Breast epithelium (tissue), 3 donors: ENCODE measurements around the gene BZW2.

Source experiments
- POLR2A ChIP-seq: fragments of 450-650 bp; IDR thresholded peaks from one replicate; pipeline ENCODE4 v1.6.1; 2016; ENCODE audit warnings: antibody characterized with exemption, mild to moderate bottlenecking, moderate library complexity
- TF ChIP-seq, protein P1 (sequence below), 3 donors: fragments of 450-650 bp; IDR thresholded peaks; one replicate each; pipeline ENCODE4 v1.5.1; 2016 to 2017; ENCODE audit warnings: antibody characterized with exemption in 3 of 3, mild to moderate bottlenecking in 3 of 3, moderate library complexity in 3 of 3

DNA sequence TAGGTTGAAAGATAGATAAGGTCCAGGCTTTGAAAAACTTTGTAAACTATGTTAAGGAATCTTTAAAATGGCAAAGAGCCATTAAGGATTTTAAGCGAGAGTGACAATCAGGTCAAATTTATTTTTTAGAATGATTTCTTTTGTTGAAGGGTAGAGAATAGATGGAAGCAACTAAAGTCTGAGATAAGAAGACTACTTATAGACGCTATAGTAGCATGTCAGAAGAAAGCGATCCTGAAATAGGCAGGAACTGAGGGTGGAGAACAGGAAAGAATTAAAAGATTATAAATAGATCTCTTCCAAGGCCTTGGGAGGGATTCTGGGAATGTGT lies 94.6 kb downstream of the BZW2 start:
- TF ChIP-seq, protein P1, sequence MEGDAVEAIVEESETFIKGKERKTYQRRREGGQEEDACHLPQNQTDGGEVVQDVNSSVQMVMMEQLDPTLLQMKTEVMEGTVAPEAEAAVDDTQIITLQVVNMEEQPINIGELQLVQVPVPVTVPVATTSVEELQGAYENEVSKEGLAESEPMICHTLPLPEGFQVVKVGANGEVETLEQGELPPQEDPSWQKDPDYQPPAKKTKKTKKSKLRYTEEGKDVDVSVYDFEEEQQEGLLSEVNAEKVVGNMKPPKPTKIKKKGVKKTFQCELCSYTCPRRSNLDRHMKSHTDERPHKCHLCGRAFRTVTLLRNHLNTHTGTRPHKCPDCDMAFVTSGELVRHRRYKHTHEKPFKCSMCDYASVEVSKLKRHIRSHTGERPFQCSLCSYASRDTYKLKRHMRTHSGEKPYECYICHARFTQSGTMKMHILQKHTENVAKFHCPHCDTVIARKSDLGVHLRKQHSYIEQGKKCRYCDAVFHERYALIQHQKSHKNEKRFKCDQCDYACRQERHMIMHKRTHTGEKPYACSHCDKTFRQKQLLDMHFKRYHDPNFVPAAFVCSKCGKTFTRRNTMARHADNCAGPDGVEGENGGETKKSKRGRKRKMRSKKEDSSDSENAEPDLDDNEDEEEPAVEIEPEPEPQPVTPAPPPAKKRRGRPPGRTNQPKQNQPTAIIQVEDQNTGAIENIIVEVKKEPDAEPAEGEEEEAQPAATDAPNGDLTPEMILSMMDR (IDR thresholded peaks at IDR 0.05), result no peak
- no peak for TF ChIP-seq POLR2A
